GM18505 (cell line): ENCODE data around the gene LRRC47.
"Not testable (repeated sequence)": the region's sequence is repeated elsewhere in the genome, so short reads cannot be mapped to it uniquely, and the experiment has no call there.

Experiments used
- ATAC-seq: cut with Tn5 transposase; IDR thresholded peaks from one replicate; pipeline ENCODE4 v1.9.1; 2021; ENCODE audit not compliant: unreplicated experiment
- POLR2A ChIP-seq: IDR thresholded peaks from 4 replicates; pipeline ENCODE4 v1.6.1; 2011; ENCODE audit warnings: borderline replicate concordance; ENCODE audit not compliant: insufficient read depth, insufficient read length; ENCODE audit errors: extremely low read depth

Gene LRRC47

DNA sequence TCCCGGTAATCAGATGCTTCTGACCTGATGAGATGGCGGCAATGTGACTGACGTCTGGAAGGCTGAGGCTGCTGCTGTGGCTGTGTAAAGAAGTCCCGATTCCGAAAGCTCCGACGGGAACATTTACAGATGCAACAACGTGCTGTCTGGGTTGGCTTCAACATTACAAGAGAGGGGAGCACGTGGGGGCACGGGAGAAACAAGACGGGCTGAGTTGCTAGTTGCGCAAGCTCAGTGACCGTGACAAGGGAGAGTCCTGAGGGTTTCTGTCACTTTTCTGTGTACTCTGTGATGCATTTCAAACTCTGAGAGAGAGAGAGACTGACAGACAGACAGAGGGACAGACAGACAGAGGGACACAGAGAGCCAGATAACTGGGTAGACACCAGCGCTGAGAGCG, 25.6 kb upstream of the LRRC47 start:
- no peak for TF ChIP-seq POLR2A
- ATAC-seq, result no peak

DNA sequence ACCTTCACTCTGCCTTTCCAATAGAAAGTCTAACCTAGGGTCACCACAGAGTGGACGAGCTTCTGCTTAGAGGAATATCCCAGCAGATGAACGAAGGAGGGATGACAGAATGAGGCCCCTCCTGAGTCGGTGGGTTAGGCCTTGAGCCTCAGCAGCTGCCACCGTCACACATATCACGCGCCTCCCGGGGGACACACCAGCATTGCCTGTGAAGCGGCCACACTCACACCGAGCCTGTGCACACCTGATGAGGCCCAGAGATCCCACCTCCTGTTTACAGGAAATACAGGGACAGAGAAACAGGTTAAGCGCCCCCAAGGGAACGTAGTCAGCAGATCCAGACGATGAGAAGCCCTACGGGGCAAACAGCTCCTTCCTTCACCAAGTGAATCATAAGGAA, 25.1 kb upstream of the LRRC47 start:
- ATAC-seq, result no peak
- TF ChIP-seq POLR2A, result no peak

- TF ChIP-seq POLR2A, result no peak
- ATAC-seq, result no peak
Measured at GRCh38 chr1:3821004-3821403, 24.7 kb upstream of the LRRC47 start.

DNA sequence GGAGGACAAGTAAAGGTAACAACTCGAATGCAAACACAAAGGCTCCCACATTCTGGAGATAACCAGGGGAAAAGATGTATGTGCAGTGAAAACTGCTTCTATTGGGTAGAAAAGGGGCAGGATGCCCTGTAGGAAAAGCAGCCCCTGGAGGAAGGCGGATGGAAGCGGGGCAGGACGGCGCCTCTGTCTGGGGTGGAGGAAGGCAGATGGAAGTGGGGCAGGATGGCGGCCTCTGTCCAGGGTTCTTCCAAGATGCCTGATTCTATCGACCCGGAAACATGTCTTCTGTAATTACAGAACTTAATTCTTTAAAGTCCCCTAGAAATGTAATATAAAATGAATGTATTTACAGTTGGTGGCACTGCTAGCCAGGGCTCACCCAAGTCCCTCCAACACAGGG, 24.0 kb upstream of the LRRC47 start:
- no peak for ATAC-seq
- TF ChIP-seq POLR2A, result no peak

GRCh38 chr1:3819771-3820200, 23.5 kb upstream of the LRRC47 start:
- ATAC-seq, result no peak
- no peak for TF ChIP-seq POLR2A

DNA sequence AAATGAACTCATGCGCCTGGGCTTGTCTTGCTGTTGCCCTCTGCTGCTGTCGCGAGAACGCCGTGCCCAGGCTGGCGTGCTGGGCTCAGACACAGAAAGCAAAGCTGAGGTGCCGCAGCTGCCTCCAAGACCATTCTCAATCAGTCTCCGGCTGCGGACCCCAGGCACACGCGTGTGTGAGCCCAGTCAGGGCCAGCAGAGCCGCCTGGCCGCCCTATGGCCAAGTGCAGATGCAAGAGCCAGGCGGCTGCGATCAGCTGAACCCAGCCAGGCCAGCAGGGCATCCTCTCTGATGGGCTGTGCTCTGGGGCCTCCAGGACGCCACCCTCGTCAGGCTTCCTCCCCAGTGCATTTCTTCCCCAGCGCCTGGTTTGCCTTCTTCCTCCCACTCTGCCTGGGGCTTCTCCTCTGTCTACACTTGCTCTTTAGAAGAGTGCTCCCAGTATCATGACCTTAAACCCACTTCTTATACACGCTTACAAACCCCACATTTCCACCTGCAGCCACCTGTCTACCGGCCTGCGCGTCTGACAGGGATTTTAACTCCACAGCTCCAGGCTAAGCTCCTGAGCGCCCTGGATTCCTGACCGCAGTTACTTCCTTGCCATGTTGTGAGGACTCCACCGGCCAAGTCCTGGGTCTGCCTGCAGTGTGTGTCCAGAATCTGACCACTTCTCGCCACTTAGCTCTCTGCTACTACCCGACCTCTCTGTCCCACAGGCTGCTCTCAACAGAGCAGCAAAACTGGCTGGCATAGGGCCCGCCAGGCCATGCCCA, 21.7 kb upstream of the LRRC47 start:
- no peak for ATAC-seq
- no peak for TF ChIP-seq POLR2A

DNA sequence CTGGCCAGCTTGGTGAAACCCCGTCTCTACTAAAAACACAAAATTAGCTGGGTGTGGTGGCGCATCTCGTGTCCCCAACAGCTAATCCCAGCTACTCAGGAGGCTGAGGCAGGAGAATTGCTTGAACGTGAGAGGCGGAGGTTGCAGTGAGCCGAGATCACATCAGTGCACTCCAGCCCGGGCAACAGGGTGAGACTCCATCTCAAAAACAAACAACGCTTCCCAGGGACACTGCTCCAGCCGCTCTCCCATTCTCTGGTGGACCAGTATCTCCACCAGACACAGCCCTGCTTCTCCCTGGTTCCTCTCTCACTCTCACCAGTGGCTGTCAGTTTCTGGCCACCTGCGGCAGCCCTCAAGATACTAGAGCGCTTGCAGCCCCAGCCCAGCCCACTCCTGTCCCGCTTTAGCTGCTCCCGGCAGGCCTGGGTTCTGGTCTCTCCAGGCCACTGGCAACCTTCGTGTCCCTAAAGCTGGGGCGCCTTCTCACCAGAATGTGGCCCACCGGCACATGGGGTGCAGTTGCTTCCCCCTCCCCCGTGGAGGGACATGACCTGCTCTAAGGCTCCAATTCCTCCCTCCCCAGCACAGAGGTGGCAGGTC, 20.9 kb upstream of the LRRC47 start:
- no peak for ATAC-seq
- no peak for TF ChIP-seq POLR2A

DNA sequence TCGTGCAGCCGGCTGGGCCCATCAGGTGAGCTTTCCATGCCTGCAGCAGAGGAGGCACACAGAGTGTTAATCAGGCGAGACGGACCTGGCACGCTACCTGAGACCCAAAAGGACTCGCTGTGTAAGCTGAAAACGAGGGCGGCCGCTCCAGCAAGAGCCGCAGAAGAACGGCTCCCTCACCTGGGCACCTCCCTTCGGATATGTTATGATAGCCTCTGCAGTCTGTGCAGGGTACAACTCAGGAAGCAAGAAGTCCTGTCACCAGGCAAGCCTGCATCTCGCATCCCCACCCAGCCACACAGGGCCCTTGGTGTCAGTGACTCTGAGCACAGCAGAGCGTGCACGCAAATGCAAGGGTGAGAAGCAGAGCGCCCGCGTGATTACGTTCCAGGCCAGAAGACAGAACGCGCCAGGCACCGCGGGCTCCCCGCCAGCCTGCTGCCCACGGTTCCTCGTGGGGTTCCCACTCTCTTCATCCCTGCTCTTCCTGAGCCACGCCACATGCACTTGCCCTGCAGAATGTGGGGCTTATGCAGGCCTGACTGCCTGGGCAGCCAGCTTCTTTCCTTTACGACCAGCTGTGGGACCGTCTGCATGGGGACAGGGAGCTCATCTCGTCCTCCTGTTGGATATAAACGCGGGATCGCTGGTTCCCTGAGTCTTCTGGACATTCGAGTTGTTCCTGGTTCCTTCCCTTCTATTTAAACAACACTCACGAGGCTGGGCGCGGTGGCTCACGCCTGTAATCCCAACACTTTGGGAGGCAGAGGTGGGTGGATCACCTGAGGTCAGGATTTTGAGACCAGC, 20.2 kb upstream of the LRRC47 start:
- ATAC-seq, result no peak
- no peak for TF ChIP-seq POLR2A

GRCh38 chr1:3814771-3815561, 18.7 kb upstream of the LRRC47 start:
- no peak for TF ChIP-seq POLR2A
- ATAC-seq, result no peak

- no peak for TF ChIP-seq POLR2A
- no peak for ATAC-seq
Measured at GRCh38 chr1:3814065-3814464, 17.8 kb upstream of the LRRC47 start.

DNA sequence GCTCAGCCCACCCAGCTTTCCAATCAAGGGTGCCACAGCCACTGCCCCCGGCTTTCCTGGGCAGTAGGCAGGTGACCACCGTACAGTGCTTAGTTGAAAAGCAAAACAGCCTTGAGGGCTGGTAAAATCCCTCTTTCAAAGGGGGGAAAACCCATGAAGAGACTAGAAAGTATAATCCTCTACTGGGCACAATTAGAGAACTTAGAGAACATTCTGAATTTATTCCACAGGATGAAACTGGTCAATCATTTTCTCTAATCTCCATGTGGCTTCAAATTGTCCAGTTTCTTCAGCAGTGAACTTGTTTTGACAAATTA, 15.3 kb upstream of the LRRC47 start:
- no peak for ATAC-seq
- no peak for TF ChIP-seq POLR2A

DNA sequence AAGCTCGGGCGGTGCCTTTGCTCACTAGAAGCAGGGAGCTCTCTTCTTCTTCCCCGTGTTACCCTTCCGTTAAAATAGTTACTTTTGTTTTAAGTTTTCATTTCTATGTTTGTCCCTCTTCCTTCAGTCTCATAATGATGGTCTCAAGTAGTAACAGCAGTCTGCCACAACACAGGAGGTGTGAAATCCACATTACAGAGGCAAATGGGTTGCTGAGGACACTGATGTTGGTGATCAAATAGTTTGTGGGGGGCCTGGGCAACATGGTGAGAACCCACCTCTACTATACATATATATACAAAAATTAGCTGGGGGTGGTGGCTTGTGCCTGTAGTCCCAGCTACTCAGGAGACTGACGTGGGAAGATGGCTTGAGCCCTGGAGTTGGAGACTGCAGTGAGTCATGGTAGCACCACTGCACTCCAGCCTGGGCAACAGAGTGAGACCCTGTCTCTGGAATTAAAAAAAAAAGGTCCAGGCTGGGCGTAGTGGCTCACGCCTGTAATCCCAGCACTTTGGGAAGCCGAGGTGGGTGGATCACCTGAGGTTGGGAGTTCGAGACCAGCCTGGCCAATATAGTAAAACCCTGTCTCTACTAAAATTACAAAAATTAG, 14.0 kb upstream of the LRRC47 start:
- ATAC-seq, result not testable (repeated sequence)

GRCh38 chr1:3809680-3810079, 13.4 kb upstream of the LRRC47 start:
- ATAC-seq, result no peak
- no peak for TF ChIP-seq POLR2A
